Lower leg skin (tissue), 3 donors: Measurements from ENCODE around the gene YTHDF1.

ENCODE experiments used
- CTCF ChIP-seq, 3 donors: fragments of 450-650 bp; IDR thresholded peaks; one replicate each; pipeline ENCODE4 v1.5.1; 2016; ENCODE audit warnings: antibody characterized with exemption in 3 of 3, mild to moderate bottlenecking in 3 of 3, moderate library complexity in 2 of 3
- POLR2A ChIP-seq, 2 donors: fragments of 450-650 bp; IDR thresholded peaks; one replicate each; pipeline ENCODE4 v1.6.1; 2016 to 2017; ENCODE audit warnings: antibody characterized with exemption in 2 of 2, mild to moderate bottlenecking in 1 of 2, moderate library complexity in 1 of 2

- no peak for TF ChIP-seq CTCF (IDR thresholded peaks at IDR 0.05)
- no peak for TF ChIP-seq POLR2A (IDR thresholded peaks at IDR 0.05)
Observed at GRCh38 chr20:63202811-63203526, 13.0 kb downstream of the YTHDF1 start.
